ENCODE data around the gene SLC6A11. TPM values are rescaled to one million over a fixed set of nuclear protein-coding genes. Genes with fewer than 3 reads are reported as not detected.
A peak's percentile ranks its signal among the peaks of the same experiment; 100 is the strongest.

The SLC6A11 gene
- total RNA-seq: under 1 TPM in 1 of 2 donors, not detected in 1; 0.09 TPM
- under 1 TPM in 1 of 2 donors, not detected in 1; 0.02 TPM for polyA plus RNA-seq
- long read RNA-seq, donor 1: 0 reads
- long read RNA-seq, donor 2: 0 reads
- long read RNA-seq, donor 3: 0 reads
- long read RNA-seq, donor 4: 0 reads
- long read RNA-seq, donor 5: 0 reads

DNA sequence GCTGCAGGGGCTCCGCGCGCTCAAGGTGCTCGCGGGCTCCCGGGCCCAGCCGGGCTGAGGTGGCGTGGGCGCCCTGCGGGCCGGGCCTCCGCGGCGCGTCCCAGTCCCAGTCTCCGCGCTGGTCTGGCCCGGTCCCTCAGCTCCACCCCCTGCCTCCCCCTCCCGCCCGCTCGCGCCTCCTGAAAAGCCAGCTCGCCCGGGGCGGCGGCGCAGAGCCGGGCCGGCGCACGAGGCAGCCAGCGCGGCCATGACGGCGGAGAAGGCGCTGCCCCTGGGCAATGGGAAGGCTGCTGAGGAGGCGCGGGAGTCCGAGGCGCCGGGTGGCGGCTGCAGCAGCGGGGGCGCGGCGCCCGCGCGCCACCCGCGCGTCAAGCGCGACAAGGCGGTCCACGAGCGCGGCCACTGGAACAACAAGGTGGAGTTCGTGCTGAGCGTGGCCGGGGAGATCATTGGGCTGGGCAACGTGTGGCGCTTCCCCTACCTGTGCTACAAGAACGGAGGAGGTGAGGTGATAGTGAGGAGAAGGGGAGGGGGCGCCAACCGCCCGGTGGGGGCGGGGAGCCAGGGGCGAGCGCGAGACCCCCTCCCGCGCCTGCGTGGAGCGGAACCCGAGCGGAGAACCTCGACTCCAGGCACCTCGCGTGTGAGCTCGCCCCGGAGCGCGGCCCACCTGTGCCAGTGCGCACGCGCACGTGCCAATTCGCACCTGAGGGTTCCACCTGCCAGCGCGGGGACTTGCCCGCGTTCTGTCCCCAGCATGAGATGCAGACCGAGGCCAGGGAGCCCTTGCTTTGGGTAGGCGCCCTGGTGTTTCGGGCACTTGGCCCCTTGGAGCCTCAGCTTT, at the start of gene SLC6A11:
SLC6A11 (plus strand) TSS at position 210 of the 844 bp plus-strand sequence; CDS start at position 248, 38 bp downstream.
- H3K27me3 ChIP-seq (ENCODE audit: control insufficient read depth in 3 of 3, insufficient read depth in 3 of 3, low read length in 2 of 3): peaks cover 16 to 43% (median 26%) of the 10 kb centered on the region in 3 donors
- no peak for ATAC-seq (ENCODE audit: insufficient read depth, low FRiP score)
- H3K36me3 ChIP-seq (ENCODE audit: control insufficient read depth in 4 of 4, insufficient read depth in 4 of 4, low read length in 4 of 4): no peaks in the 10 kb centered on the region
- H3K4me3 ChIP-seq: no peak within 1 kb of the TSS
- peak in 1 of 3 donors; percentile 11 for DNase-seq
- peaks cover 0 to 4% (median 0%) of the 10 kb centered on the region in 4 donors for H3K9me3 ChIP-seq (ENCODE audit: control insufficient read depth in 4 of 4, insufficient read depth in 3 of 4, low read length in 3 of 4)
- H3K27ac ChIP-seq (ENCODE audit: low read depth in 1 of 2, low read length in 1 of 2): no peak within 1 kb of the TSS
- WGBS, 2 donors: 6 to 8% methylated on average over 70 to 96 of the region's 96 CpGs
- peaks cover 0 to 4% (median 0%) of the 10 kb centered on the region in 5 donors for H3K4me1 ChIP-seq (ENCODE audit: control insufficient read depth in 5 of 5, insufficient read depth in 5 of 5, low read length in 5 of 5)
- TF ChIP-seq, protein P1, sequence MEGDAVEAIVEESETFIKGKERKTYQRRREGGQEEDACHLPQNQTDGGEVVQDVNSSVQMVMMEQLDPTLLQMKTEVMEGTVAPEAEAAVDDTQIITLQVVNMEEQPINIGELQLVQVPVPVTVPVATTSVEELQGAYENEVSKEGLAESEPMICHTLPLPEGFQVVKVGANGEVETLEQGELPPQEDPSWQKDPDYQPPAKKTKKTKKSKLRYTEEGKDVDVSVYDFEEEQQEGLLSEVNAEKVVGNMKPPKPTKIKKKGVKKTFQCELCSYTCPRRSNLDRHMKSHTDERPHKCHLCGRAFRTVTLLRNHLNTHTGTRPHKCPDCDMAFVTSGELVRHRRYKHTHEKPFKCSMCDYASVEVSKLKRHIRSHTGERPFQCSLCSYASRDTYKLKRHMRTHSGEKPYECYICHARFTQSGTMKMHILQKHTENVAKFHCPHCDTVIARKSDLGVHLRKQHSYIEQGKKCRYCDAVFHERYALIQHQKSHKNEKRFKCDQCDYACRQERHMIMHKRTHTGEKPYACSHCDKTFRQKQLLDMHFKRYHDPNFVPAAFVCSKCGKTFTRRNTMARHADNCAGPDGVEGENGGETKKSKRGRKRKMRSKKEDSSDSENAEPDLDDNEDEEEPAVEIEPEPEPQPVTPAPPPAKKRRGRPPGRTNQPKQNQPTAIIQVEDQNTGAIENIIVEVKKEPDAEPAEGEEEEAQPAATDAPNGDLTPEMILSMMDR (IDR thresholded peaks at IDR 0.05; ENCODE audit: control extremely low read depth, extremely low read depth): no peak
- no peak within 1 kb of the TSS for H3K9ac ChIP-seq (ENCODE audit: insufficient read depth in 1 of 2, low read length in 2 of 2)

DNA sequence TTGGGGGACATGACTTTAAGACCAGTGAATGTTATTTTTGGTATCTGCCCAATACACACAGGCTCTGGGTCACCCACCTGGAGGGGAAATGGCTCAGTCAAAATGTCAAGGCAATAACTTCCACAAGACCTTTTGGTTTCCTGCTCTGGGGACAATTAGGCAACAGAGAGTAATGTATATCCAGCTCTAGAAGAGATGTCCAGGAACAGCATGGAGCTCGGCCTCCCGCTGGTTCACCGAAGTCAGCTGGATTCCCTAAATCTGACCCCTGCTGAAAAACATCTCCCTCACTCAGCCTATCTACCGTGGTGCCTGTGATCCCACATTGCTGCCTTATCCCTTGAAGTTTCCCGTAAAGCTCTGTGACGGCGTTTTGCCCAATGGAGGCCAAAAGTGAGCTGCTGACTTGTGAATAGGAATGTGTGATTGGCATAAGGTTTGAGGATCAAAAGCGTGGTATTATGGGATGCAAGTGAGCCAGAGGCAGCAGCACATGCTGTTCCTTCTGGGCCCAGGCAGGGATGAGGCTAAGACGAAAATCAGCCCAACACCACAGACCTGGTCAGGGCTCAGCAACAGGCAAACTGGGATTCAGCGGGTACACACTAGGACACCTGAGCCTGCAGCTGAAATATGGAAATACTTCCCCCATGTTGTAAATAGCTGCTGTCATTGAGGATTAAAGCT, 47.2 kb upstream of the SLC6A11 start:
- 76 to 81% methylated on average over 10 of the region's 10 CpGs for WGBS, 2 donors
- H3K36me3 ChIP-seq (ENCODE audit: control insufficient read depth in 4 of 4, insufficient read depth in 4 of 4, low read length in 4 of 4): no peaks in the 10 kb centered on the region

DNA sequence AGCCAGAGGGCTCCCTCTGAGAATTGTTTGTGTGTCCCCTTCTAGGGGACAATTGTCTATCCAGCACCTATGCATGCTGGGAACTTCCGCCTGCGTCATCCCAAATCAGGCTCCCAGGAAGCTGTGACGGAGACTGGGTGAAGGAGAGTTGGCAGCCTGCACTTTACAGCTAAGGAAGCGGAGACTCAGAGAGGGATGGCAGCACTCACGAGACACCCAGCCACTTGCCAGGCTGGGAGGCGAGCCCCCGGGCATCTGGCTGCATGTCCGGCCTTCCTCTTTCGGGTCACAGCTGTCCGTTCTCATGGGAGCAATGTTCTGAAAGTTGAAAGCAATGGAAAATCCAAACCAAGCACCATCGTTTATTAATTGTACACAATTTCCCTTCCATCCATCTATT, 45.5 kb upstream of the SLC6A11 start:
- H3K9me3 ChIP-seq (ENCODE audit: control insufficient read depth in 4 of 4, insufficient read depth in 3 of 4, low read length in 3 of 4): peaks cover 0 to 13% (median 0%) of the 10 kb centered on the region in 4 donors
- no peaks in the 10 kb centered on the region for H3K4me1 ChIP-seq (ENCODE audit: control insufficient read depth in 5 of 5, insufficient read depth in 5 of 5, low read length in 5 of 5)
- 74 to 82% methylated on average over 11 of the region's 11 CpGs for WGBS, 2 donors
- DNase-seq (no peak), ATAC-seq (ENCODE audit: insufficient read depth, low FRiP score) (no peak)
- no peak overlapping the region for H3K27ac ChIP-seq (ENCODE audit: low read depth in 1 of 2, low read length in 1 of 2)
- TF ChIP-seq, protein P1 (IDR thresholded peaks at IDR 0.05; ENCODE audit: control extremely low read depth, extremely low read depth): no peak
- H3K9ac ChIP-seq (ENCODE audit: insufficient read depth in 1 of 2, low read length in 2 of 2): no peak overlapping the region
- H3K27me3 ChIP-seq (ENCODE audit: control insufficient read depth in 3 of 3, insufficient read depth in 3 of 3, low read length in 2 of 3): peaks cover 0 to 4% (median 0%) of the 10 kb centered on the region in 3 donors
- no peaks in the 10 kb centered on the region for H3K36me3 ChIP-seq (ENCODE audit: control insufficient read depth in 4 of 4, insufficient read depth in 4 of 4, low read length in 4 of 4)
- H3K4me3 ChIP-seq: no peak overlapping the region

More for the DNA sequence above, 47.2 kb upstream of the SLC6A11 start:
- H3K9ac ChIP-seq (ENCODE audit: insufficient read depth in 1 of 2, low read length in 2 of 2): no peak overlapping the region
- DNase-seq (peak in 1 of 3 donors; percentile 1), ATAC-seq (ENCODE audit: insufficient read depth, low FRiP score) (no peak)
- no peaks in the 10 kb centered on the region for H3K4me1 ChIP-seq (ENCODE audit: control insufficient read depth in 5 of 5, insufficient read depth in 5 of 5, low read length in 5 of 5)
- TF ChIP-seq, protein P1 (IDR thresholded peaks at IDR 0.05; ENCODE audit: control extremely low read depth, extremely low read depth): no peak
- no peak overlapping the region for H3K27ac ChIP-seq (ENCODE audit: low read depth in 1 of 2, low read length in 1 of 2)
- H3K27me3 ChIP-seq (ENCODE audit: control insufficient read depth in 3 of 3, insufficient read depth in 3 of 3, low read length in 2 of 3): peaks cover 0 to 7% (median 4%) of the 10 kb centered on the region in 3 donors
- H3K9me3 ChIP-seq (ENCODE audit: control insufficient read depth in 4 of 4, insufficient read depth in 3 of 4, low read length in 3 of 4): peaks cover 0 to 14% (median 0%) of the 10 kb centered on the region in 4 donors
- H3K4me3 ChIP-seq: no peak overlapping the region

Measured in lung (tissue), 16 donors.